Left colon (tissue), 2 donors: ENCODE results near the gene GRID2. TPM values are rescaled to one million over a fixed set of nuclear protein-coding genes. Genes with fewer than 3 reads are reported as not detected.
"Not testable (repeated sequence)": the region's sequence is repeated elsewhere in the genome, so short reads cannot be mapped to it uniquely, and the experiment has no call there.

ENCODE experiments used
- ATAC-seq: fragments of 200-7000 bp; cut with Tn5 transposase; one replicate; pipeline ENCODE4 v1.9.1; 2020; ENCODE audit warnings: mild to moderate bottlenecking, moderate library complexity
- DNase-seq, 2 donors: peaks; one replicate each; pipeline ENCODE4 v3.0.0-alpha.2; 2020
- intact Hi-C, 2 donors: fragments of 100-400 bp; cut with DNase I in 1 of 2; cut with micrococcal nuclease in 1 of 2; formaldehyde crosslinking; loops; one replicate each; pipeline versions ENCODE4 v1.11.2 to v1.14.0; 2022; cut with DNase I, micrococcal nuclease
- total RNA-seq, 2 donors: library from RNA; stranded (reverse); fragmentation: NEBNext Ultra II Directional; extraction: Animal tissue kit (Norgen Biotek cat#: 25700); gene quantifications; one replicate each; pipeline ENCODE4 v1.2.1, GENCODE V29; 2021
- donor health status: DM: no; HTN: no; CAD: no.
- donor health status: DM: yes; HTN: yes; CAD: no.

GRID2 gene
- total RNA-seq, 2 donors from 2014 or later: not detected

GRCh38 chr4:92399032-92399431 is 95.3 kb downstream of the GRID2 start:
- no peak for DNase-seq
- no peak for ATAC-seq
- intact Hi-C loops: no loop called here

GRCh38 chr4:92403525-92403924 is 99.8 kb downstream of the GRID2 start:
- intact Hi-C loops, DNase-seq, ATAC-seq: not testable (repeated sequence)

- ATAC-seq (no peak), DNase-seq (no peak)
- intact Hi-C loops: no loop called here
Measured at GRCh38 chr4:92406488-92406887, 102.7 kb downstream of the GRID2 start.

- DNase-seq: no peak
- no peak for ATAC-seq
Measured at GRCh38 chr4:92421920-92422319, 118.2 kb downstream of the GRID2 start.

GRCh38 chr4:92433272-92433758 is 129.5 kb downstream of the GRID2 start:
- intact Hi-C loops: no loop called here
- DNase-seq (no peak), ATAC-seq (no peak)

More at GRCh38 chr4:92421920-92422319, 118.2 kb downstream of the GRID2 start:
- intact Hi-C loops: no loop called here

GRCh38 chr4:92438722-92439121 is 135.0 kb downstream of the GRID2 start:
- intact Hi-C loops: not testable (repeated sequence)

GRCh38 chr4:92442131-92442530 is 138.4 kb downstream of the GRID2 start:
- intact Hi-C loops, ATAC-seq, DNase-seq: not testable (repeated sequence)

More at GRCh38 chr4:92438722-92439121, 135.0 kb downstream of the GRID2 start:
- not testable (repeated sequence) for DNase-seq, ATAC-seq

GRCh38 chr4:92444143-92444843 is 140.5 kb downstream of the GRID2 start:
- DNase-seq, intact Hi-C loops, ATAC-seq: not testable (repeated sequence)

- DNase-seq (no peak), ATAC-seq (no peak)
- intact Hi-C loops: no loop called here
Measured at GRCh38 chr4:92445127-92445526, 141.4 kb downstream of the GRID2 start.

GRCh38 chr4:92447255-92447905 is 143.6 kb downstream of the GRID2 start:
- intact Hi-C loops: no loop called here
- ATAC-seq: no peak
- no peak for DNase-seq

- ATAC-seq, intact Hi-C loops, DNase-seq: not testable (repeated sequence)
Measured at GRCh38 chr4:92448176-92448575, 144.4 kb downstream of the GRID2 start.

GRCh38 chr4:92450694-92451093 is 146.9 kb downstream of the GRID2 start:
- DNase-seq (no peak), ATAC-seq (no peak)
- intact Hi-C loops: no loop called here

GRCh38 chr4:92451782-92452181 is 148.0 kb downstream of the GRID2 start:
- intact Hi-C loops: no loop called here
- ATAC-seq (no peak), DNase-seq (no peak)

GRCh38 chr4:92452383-92452782 is 148.6 kb downstream of the GRID2 start:
- intact Hi-C loops, ATAC-seq, DNase-seq: not testable (repeated sequence)

GRCh38 chr4:92455329-92455839 is 151.6 kb downstream of the GRID2 start:
- ATAC-seq: no peak
- no peak for DNase-seq
- intact Hi-C loops: no loop called here

- DNase-seq: no peak
- intact Hi-C loops: no loop called here
- no peak for ATAC-seq
Measured at GRCh38 chr4:92455951-92456350, 152.2 kb downstream of the GRID2 start.

- intact Hi-C loops: no loop called here
- DNase-seq (no peak), ATAC-seq (no peak)
Measured at GRCh38 chr4:92461732-92462131, 158.0 kb downstream of the GRID2 start.

- ATAC-seq (no peak), DNase-seq (no peak)
- intact Hi-C loops: no loop called here
Measured at GRCh38 chr4:92477298-92477697, 173.5 kb downstream of the GRID2 start.

GRCh38 chr4:92483341-92483740 is 179.6 kb downstream of the GRID2 start:
- ATAC-seq: peak; percentile 64
- intact Hi-C loops: no loop called here
- DNase-seq: no peak

- ATAC-seq: no peak
- intact Hi-C loops: no loop called here
- DNase-seq: no peak
Measured at GRCh38 chr4:92488496-92488895, 184.7 kb downstream of the GRID2 start.
